ENCODE data around the gene POLR2F.

POLR2F gene

DNA sequence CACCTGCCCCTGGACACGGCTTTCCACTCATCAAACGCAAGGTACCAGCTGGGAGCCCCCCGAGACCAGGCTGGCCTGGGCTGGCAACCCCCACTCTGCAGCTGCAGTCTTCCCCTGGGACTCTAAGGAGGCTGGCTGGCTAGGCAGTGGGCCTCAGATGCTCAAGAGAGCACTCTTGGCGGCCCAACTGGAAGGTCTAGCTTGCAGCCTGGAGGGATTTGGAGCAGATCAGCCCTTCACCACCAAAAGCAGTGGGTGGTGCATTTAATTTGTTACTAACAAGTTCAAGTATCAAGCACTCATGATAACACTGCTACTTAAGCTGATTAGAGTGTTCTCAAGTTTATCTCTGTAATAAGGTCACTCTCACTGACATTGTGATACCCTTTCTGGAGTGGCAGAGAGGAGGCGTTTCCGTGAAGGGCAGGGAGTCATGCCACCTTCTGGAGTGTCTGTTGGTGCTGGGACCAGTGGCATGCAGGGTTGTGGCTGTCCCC lies 21.6 kb upstream of the POLR2F start:
- Mint-ChIP-seq H3K4me3 (no peak overlapping the region), H3K27ac (no peak overlapping the region), H3K36me3 (ENCODE audit: low read depth) (peaks cover 28% of the 10 kb centered on the region), H3K9me3 (no peaks in the 10 kb centered on the region), H3K4me1 (peaks cover 11% of the 10 kb centered on the region), H3K27me3 (ENCODE audit: low read depth) (no peaks in the 10 kb centered on the region)
- TF ChIP-seq, protein P1, sequence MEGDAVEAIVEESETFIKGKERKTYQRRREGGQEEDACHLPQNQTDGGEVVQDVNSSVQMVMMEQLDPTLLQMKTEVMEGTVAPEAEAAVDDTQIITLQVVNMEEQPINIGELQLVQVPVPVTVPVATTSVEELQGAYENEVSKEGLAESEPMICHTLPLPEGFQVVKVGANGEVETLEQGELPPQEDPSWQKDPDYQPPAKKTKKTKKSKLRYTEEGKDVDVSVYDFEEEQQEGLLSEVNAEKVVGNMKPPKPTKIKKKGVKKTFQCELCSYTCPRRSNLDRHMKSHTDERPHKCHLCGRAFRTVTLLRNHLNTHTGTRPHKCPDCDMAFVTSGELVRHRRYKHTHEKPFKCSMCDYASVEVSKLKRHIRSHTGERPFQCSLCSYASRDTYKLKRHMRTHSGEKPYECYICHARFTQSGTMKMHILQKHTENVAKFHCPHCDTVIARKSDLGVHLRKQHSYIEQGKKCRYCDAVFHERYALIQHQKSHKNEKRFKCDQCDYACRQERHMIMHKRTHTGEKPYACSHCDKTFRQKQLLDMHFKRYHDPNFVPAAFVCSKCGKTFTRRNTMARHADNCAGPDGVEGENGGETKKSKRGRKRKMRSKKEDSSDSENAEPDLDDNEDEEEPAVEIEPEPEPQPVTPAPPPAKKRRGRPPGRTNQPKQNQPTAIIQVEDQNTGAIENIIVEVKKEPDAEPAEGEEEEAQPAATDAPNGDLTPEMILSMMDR (IDR thresholded peaks at IDR 0.05; ENCODE audit: unreplicated experiment in 3 of 3): no peak

- H3K9me3 Mint-ChIP-seq: no peaks in the 10 kb centered on the region
- H3K27me3 Mint-ChIP-seq (ENCODE audit: low read depth): no peaks in the 10 kb centered on the region
- H3K36me3 Mint-ChIP-seq (ENCODE audit: low read depth): peaks cover 29% of the 10 kb centered on the region
- peaks cover 11% of the 10 kb centered on the region for H3K4me1 Mint-ChIP-seq
- H3K27ac Mint-ChIP-seq: no peak overlapping the region
- TF ChIP-seq, protein P1 (IDR thresholded peaks at IDR 0.05; ENCODE audit: unreplicated experiment in 3 of 3): no peak
- no peak overlapping the region for H3K4me3 Mint-ChIP-seq
Measured at GRCh38 chr22:37932401-37932800, 21.1 kb upstream of the POLR2F start.

GRCh38 chr22:37932821-37933578 lies 20.5 kb upstream of the POLR2F start:
- Mint-ChIP-seq H3K36me3 (ENCODE audit: low read depth) (peaks cover 35% of the 10 kb centered on the region), H3K4me3 (no peak overlapping the region), H3K27me3 (ENCODE audit: low read depth) (no peaks in the 10 kb centered on the region), H3K27ac (no peak overlapping the region), H3K4me1 (peaks cover 11% of the 10 kb centered on the region), H3K9me3 (no peaks in the 10 kb centered on the region)
- TF ChIP-seq, protein P1 (IDR thresholded peaks at IDR 0.05; ENCODE audit: unreplicated experiment in 3 of 3): no peak

DNA sequence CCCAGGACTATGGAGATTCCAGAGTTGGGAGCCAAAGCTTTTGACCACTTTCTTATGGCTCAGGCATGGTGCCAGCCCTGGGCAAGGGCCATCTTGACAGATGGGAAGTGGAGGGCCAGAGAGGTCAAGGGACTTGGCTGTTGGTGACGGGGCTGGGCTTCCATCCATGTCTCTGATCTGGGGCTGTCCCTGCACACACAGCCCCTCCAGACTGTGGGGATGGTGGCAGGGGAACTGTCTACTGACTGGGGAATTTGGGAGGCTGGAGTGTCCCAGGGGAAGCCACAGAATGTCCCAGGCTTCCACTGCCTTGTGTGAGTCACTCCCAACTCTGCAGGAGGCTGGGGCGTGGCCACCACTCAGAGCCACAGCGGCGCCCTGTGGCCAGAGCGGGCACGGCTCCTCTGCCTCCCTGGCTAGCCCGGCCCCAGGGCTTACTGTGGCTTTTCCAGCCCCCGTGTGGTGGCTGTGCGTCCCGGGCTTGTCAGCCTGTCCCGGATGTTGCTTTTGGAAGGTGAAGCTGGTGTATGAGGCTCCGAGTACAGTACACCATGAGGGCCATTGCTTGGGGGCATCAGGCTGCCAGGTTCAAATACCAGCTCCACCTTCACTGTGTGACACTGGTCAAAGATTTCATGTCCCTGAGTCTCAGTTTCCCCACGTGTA lies 19.7 kb upstream of the POLR2F start:
- peaks cover 29% of the 10 kb centered on the region for H3K36me3 Mint-ChIP-seq (ENCODE audit: low read depth)
- TF ChIP-seq, protein P1 (IDR thresholded peaks at IDR 0.05; ENCODE audit: unreplicated experiment in 3 of 3): peak; percentile 85 to 92 (median 90)
- peak overlapping the region in 2 of 3 experiments; percentile 40 to 66 for H3K27ac Mint-ChIP-seq
- H3K9me3 Mint-ChIP-seq: no peaks in the 10 kb centered on the region
- H3K4me3 Mint-ChIP-seq: no peak overlapping the region
- H3K4me1 Mint-ChIP-seq: peaks cover 11% of the 10 kb centered on the region
- no peaks in the 10 kb centered on the region for H3K27me3 Mint-ChIP-seq (ENCODE audit: low read depth)

DNA sequence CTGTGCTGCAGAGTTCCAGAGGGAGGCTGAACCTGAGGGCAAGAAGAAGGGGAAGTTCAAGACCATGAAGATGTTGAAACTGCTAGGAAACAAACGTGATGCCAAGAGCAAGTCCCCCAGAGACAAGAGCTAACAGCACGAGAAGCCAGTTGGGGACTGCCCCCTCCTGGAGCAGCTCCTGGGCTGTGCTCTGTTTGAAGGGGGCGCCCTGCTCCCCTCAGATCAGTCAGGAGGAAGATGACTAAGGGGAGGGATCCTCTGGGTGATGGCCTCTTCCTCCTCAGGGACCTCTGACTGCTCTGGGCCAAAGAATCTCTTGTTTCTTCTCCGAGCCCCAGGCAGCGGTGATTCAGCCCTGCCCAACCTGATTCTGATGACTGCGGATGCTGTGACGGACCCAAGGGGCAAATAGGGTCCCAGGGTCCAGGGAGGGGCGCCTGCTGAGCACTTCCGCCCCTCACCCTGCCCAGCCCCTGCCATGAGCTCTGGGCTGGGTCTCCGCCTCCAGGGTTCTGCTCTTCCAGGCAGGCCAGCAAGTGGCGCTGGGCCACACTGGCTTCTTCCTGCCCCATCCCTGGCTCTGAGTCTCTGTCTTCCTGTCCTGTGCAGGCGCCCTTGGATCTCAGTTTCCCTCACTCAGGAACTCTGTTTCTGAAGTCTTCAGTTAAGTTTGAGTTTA lies 12.7 kb upstream of the POLR2F start:
- H3K36me3 Mint-ChIP-seq (ENCODE audit: low read depth): peaks cover 20% of the 10 kb centered on the region
- H3K4me3 Mint-ChIP-seq: no peak overlapping the region
- no peaks in the 10 kb centered on the region for H3K27me3 Mint-ChIP-seq (ENCODE audit: low read depth)
- H3K9me3 Mint-ChIP-seq: no peaks in the 10 kb centered on the region
- TF ChIP-seq, protein P1 (IDR thresholded peaks at IDR 0.05; ENCODE audit: unreplicated experiment in 3 of 3): no peak
- H3K27ac Mint-ChIP-seq: no peak overlapping the region
- H3K4me1 Mint-ChIP-seq: no peaks in the 10 kb centered on the region
